ENCODE measurements around the gene TFB1M.

TFB1M gene

DNA sequence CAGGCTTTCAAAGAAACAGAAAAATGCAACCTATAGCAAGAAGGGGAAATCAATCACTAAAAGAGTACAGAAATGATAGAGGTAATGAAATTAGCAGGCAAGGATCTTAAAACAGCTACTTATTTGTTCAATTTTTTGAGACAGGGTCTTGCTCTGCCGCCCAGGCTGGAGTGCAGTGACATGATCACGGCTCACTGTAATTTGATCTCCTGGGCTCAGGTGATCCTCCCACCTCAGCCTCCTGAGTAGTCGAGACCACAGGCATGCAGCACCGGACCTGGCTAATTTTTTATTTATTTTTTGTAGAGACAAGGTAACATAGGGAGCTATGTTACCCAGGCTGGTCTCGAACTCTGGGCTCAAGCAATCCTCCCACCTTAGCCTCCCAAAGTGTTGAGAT, 21.6 kb downstream of the TFB1M start:
- Histone ChIP-seq H2AFZ (ENCODE audit: low read length) (no peak overlapping the region), H3F3A (ENCODE audit: insufficient read depth, low read length) (0 out of 2 replicates have a peak, but pooled peaks cover 3% of the 10 kb centered on the region), H3K9me2 (ENCODE audit: low read depth, low read length) (no peaks in the 10 kb centered on the region), H3K4me2 (ENCODE audit: low read length) (no peak overlapping the region), H3K79me2 (ENCODE audit: insufficient read depth, low read length) (no peaks in the 10 kb centered on the region; the same call in 1 of the 2 replicates), H4K20me1 (ENCODE audit: insufficient read depth, low read length) (no peaks in the 10 kb centered on the region), H3K9me3 (ENCODE audit: low read length) (no peaks in the 10 kb centered on the region), H3K9ac (ENCODE audit: low read length) (no peak overlapping the region), H3K27me3 (ENCODE audit: insufficient read depth, low read length) (no peaks in the 10 kb centered on the region), H3K4me1 (ENCODE audit: insufficient read depth, low read length, severe bottlenecking) (no peaks in the 10 kb centered on the region), H3K36me3 (ENCODE audit: insufficient read depth, low read length) (peaks cover 91% of the 10 kb centered on the region), H3K4me3 (ENCODE audit: low read depth, low read length, poor library complexity, severe bottlenecking) (no peak overlapping the region), H3K27ac (ENCODE audit: low read depth, low read length, poor library complexity, severe bottlenecking) (no peak overlapping the region)
- no peak for TF ChIP-seq EZH2 (IDR thresholded peaks at IDR 0.05; ENCODE audit: borderline replicate concordance, low read length)
- TF ChIP-seq, protein P1, sequence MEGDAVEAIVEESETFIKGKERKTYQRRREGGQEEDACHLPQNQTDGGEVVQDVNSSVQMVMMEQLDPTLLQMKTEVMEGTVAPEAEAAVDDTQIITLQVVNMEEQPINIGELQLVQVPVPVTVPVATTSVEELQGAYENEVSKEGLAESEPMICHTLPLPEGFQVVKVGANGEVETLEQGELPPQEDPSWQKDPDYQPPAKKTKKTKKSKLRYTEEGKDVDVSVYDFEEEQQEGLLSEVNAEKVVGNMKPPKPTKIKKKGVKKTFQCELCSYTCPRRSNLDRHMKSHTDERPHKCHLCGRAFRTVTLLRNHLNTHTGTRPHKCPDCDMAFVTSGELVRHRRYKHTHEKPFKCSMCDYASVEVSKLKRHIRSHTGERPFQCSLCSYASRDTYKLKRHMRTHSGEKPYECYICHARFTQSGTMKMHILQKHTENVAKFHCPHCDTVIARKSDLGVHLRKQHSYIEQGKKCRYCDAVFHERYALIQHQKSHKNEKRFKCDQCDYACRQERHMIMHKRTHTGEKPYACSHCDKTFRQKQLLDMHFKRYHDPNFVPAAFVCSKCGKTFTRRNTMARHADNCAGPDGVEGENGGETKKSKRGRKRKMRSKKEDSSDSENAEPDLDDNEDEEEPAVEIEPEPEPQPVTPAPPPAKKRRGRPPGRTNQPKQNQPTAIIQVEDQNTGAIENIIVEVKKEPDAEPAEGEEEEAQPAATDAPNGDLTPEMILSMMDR (IDR thresholded peaks at IDR 0.05; ENCODE audit: low read length) = no peak

DNA sequence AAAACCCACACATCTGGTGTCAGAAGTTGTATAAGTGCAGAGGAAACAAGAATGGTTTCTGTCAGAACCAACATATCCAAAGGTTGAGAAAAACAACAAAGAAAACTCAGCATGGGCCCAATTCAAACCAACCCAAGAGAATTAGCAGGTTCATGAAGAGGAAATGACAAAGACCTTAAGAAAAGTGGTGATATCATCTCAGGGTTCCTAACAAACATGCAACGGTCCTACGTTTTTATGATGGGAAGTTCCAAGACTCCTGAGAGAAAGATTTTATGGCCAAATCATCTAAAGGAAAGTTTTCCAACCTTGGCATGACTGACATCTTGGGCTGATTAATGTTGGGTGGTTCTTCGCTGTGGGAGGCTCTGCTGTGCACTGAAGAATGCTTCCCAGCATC, 23.0 kb downstream of the TFB1M start:
- H3K4me3 ChIP-seq (ENCODE audit: low read depth, low read length, poor library complexity, severe bottlenecking) = no peak overlapping the region
- no peak overlapping the region for H2AFZ ChIP-seq (ENCODE audit: low read length)
- no peak overlapping the region for H3K4me2 ChIP-seq (ENCODE audit: low read length)
- no peaks in the 10 kb centered on the region for H3K27me3 ChIP-seq (ENCODE audit: insufficient read depth, low read length)
- no peaks in the 10 kb centered on the region for H3K4me1 ChIP-seq (ENCODE audit: insufficient read depth, low read length, severe bottlenecking)
- TF ChIP-seq, protein P1 (IDR thresholded peaks at IDR 0.05; ENCODE audit: low read length) = no peak
- no peak for TF ChIP-seq EZH2 (IDR thresholded peaks at IDR 0.05; ENCODE audit: borderline replicate concordance, low read length)
- H4K20me1 ChIP-seq (ENCODE audit: insufficient read depth, low read length) = no peaks in the 10 kb centered on the region
- H3K27ac ChIP-seq (ENCODE audit: low read depth, low read length, poor library complexity, severe bottlenecking) = no peak overlapping the region
- H3K36me3 ChIP-seq (ENCODE audit: insufficient read depth, low read length) = peaks cover 87% of the 10 kb centered on the region
- no peaks in the 10 kb centered on the region for H3K79me2 ChIP-seq (ENCODE audit: insufficient read depth, low read length)
- no peaks in the 10 kb centered on the region for H3K9me3 ChIP-seq (ENCODE audit: low read length)
- H3K9ac ChIP-seq (ENCODE audit: low read length) = no peak overlapping the region
- H3K9me2 ChIP-seq (ENCODE audit: low read depth, low read length) = no peaks in the 10 kb centered on the region
- 0 out of 2 replicates have a peak, but pooled peaks cover 3% of the 10 kb centered on the region for H3F3A ChIP-seq (ENCODE audit: insufficient read depth, low read length)

DNA sequence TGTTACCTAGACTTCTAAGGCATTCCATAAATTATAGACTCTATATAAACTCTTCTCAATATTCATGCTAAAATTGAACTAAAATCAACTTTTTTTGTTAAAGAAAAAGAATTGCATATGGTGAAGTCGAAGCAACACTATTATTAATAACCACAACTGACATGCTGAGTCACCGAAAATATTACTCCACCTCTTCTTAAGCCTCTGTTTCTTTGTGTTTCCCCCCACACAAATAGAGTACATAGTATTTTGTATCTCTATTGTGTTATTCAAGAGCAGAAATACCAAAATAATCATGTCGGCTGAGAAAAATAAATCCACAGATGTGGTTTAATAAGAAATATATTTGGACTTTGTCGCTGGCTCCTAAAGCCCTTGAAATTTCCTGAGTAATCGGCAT, 23.8 kb downstream of the TFB1M start:
- no peak overlapping the region for H3K9ac ChIP-seq (ENCODE audit: low read length)
- no peaks in the 10 kb centered on the region for H3K4me1 ChIP-seq (ENCODE audit: insufficient read depth, low read length, severe bottlenecking)
- H3K4me3 ChIP-seq (ENCODE audit: low read depth, low read length, poor library complexity, severe bottlenecking) = no peak overlapping the region
- H3F3A ChIP-seq (ENCODE audit: insufficient read depth, low read length) = 0 out of 2 replicates have a peak, but pooled peaks cover 3% of the 10 kb centered on the region
- no peak overlapping the region for H2AFZ ChIP-seq (ENCODE audit: low read length)
- H3K27ac ChIP-seq (ENCODE audit: low read depth, low read length, poor library complexity, severe bottlenecking) = no peak overlapping the region
- no peaks in the 10 kb centered on the region for H3K9me3 ChIP-seq (ENCODE audit: low read length)
- no peaks in the 10 kb centered on the region for H3K9me2 ChIP-seq (ENCODE audit: low read depth, low read length)
- no peaks in the 10 kb centered on the region for H3K27me3 ChIP-seq (ENCODE audit: insufficient read depth, low read length)
- no peaks in the 10 kb centered on the region for H3K79me2 ChIP-seq (ENCODE audit: insufficient read depth, low read length)
- peaks cover 85% of the 10 kb centered on the region for H3K36me3 ChIP-seq (ENCODE audit: insufficient read depth, low read length)
- TF ChIP-seq, protein P1 (IDR thresholded peaks at IDR 0.05; ENCODE audit: low read length) = no peak
- no peaks in the 10 kb centered on the region for H4K20me1 ChIP-seq (ENCODE audit: insufficient read depth, low read length)
- H3K4me2 ChIP-seq (ENCODE audit: low read length) = no peak overlapping the region

Data from OCI-LY1 (cell line).